HL-60 (cell line): Measurements from ENCODE around the gene TACC2.

ENCODE experiments used
- POLR2AphosphoS5 ChIP-seq: IDR thresholded peaks from 2 replicates; pipeline ENCODE4 v1.6.1; 2012; ENCODE audit warnings: low read depth
- TF ChIP-seq, protein P1 (sequence below): IDR thresholded peaks from one replicate; pipeline ENCODE4 v1.5.1; 2011; ENCODE audit warnings: low read length, control low read depth, inconsistent platforms; ENCODE audit not compliant: insufficient read depth

DNA sequence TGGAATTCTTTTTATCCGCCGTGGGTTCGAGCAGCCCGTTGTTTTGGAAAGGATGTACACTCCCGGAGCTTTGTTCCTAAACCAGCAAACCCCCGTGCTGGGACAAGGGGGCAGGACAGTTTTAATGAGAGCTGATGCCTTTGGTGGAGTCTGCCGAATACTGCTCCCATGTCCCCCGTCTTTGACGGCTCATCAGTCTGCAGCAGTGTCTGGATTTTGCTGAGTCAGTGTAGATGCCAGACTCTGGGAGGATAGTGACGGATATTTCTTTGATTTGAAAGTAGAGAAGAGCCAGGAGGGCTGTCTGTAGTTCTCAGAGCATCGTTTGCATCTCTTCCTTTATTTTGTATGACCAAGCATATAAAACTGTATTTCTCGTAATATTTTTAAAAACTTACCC, 207.3 kb downstream of the TACC2 start:
- TF ChIP-seq, protein P1, sequence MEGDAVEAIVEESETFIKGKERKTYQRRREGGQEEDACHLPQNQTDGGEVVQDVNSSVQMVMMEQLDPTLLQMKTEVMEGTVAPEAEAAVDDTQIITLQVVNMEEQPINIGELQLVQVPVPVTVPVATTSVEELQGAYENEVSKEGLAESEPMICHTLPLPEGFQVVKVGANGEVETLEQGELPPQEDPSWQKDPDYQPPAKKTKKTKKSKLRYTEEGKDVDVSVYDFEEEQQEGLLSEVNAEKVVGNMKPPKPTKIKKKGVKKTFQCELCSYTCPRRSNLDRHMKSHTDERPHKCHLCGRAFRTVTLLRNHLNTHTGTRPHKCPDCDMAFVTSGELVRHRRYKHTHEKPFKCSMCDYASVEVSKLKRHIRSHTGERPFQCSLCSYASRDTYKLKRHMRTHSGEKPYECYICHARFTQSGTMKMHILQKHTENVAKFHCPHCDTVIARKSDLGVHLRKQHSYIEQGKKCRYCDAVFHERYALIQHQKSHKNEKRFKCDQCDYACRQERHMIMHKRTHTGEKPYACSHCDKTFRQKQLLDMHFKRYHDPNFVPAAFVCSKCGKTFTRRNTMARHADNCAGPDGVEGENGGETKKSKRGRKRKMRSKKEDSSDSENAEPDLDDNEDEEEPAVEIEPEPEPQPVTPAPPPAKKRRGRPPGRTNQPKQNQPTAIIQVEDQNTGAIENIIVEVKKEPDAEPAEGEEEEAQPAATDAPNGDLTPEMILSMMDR, result no peak
- no peak for TF ChIP-seq POLR2AphosphoS5
